Esophagus muscularis mucosa (tissue), 4 donors: ENCODE results near the gene STIMATE.

Experiments used
- EP300 ChIP-seq: sonication (generic); formaldehyde crosslinking; IDR thresholded peaks from one replicate; pipeline ENCODE4 v1.6.1; 2017; ENCODE audit warnings: antibody characterized with exemption
- POLR2AphosphoS5 ChIP-seq, 2 donors: sonication (generic); formaldehyde crosslinking; IDR thresholded peaks; one replicate each; pipeline ENCODE4 v1.6.1; 2017; ENCODE audit warnings: antibody characterized with exemption in 2 of 2
- TF ChIP-seq, protein P1 (sequence below), 3 experiments: fragments of 200-600 bp in 2 of 3; fragments of 450-650 bp in 1 of 3; sonication (generic) in 2 of 3; IDR thresholded peaks; one replicate each; pipeline ENCODE4 v1.5.1; 2017 to 2019; ENCODE audit warnings: antibody characterized with exemption in 3 of 3, mild to moderate bottlenecking in 2 of 3, moderate library complexity in 1 of 3

DNA sequence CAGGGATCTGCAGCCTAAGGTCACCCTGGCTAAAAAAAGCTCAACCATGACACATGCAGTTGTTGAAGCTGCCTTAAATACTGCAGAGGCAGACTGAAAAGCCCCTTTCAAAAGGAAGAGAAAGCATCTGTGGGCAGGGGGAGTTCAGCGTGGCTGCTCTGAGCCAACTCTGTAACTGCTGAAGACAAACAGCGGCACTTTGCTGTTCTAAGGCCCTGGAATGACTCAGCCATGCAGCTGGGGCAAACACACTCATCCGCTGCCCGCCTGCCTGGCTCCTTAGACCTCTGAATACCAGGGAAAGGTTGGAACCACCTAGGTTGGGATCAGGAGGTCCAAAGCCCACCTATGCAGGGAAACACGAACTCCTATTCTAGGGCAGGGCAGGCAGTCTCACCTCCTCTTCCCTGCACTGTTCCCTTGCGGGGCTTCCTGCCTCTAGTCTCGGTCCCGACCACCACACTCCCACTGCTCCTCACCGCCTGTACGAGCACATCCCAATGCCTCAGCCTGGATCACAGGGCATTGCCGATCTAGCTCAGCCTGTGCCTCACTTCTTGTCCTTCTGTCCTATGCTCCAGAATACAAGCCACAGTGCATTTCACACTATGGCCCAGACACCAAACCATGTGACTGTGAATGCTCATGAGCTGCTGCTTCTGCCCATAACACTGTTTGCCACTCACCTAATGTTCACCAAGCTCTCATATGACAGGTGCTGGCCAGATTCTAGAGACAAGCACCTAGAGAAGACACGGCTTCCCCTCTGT lies 56.0 kb downstream of the STIMATE start:
- TF ChIP-seq, protein P1, sequence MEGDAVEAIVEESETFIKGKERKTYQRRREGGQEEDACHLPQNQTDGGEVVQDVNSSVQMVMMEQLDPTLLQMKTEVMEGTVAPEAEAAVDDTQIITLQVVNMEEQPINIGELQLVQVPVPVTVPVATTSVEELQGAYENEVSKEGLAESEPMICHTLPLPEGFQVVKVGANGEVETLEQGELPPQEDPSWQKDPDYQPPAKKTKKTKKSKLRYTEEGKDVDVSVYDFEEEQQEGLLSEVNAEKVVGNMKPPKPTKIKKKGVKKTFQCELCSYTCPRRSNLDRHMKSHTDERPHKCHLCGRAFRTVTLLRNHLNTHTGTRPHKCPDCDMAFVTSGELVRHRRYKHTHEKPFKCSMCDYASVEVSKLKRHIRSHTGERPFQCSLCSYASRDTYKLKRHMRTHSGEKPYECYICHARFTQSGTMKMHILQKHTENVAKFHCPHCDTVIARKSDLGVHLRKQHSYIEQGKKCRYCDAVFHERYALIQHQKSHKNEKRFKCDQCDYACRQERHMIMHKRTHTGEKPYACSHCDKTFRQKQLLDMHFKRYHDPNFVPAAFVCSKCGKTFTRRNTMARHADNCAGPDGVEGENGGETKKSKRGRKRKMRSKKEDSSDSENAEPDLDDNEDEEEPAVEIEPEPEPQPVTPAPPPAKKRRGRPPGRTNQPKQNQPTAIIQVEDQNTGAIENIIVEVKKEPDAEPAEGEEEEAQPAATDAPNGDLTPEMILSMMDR (IDR thresholded peaks at IDR 0.05), result no peak
- TF ChIP-seq POLR2AphosphoS5 (IDR thresholded peaks at IDR 0.05) (no peak), EP300 (no peak)
